ENCODE results near the gene SLC12A3.

- TF ChIP-seq CTCF (conservative IDR thresholded peaks at IDR 0.05) = no peak
- TF ChIP-seq ZFX (IDR thresholded peaks at IDR 0.05) = no peak
These were observed 45.1 kb downstream of the SLC12A3 start for GRCh38 chr16:56910112-56910511.

Data from C4-2B (cell line).